HepG2 (cell line): ENCODE results near the gene NCOA3. TPM values are rescaled to one million over a fixed set of nuclear protein-coding genes. Genes with fewer than 3 reads are reported as not detected.

Source experiments
- ATAC-seq: fragments of 200-7000 bp; cut with Tn5 transposase; 3 replicates; pipeline ENCODE4 v1.9.1; 2020; ENCODE audit warnings: mild to moderate bottlenecking, moderate library complexity
- BruUV-seq: library from RNA; stranded (reverse); fragments of 400-500 nt; replicated peaks from 2 replicates; lab custom pipeline; 2021; lab: Mats Ljungman, UMichigan
- CTCF ChIA-PET: fragments of 300-600 bp; formaldehyde crosslinking; extraction: SDS; loops from one replicate; lab custom pipeline; 2021; ENCODE audit warnings: low total read pairs, inconsistent platforms, low intra/inter-chr PET ratio; lab: Yijun Ruan, JAX
- POLR2A ChIA-PET: fragments of 350-600 bp; sonication (Branson Sonifier 250); formaldehyde crosslinking; loops from one replicate; lab custom pipeline; 2020; ENCODE audit warnings: antibody characterized with exemption, inconsistent platforms; lab: Yijun Ruan, JAX
- DNase-seq: peaks from one replicate; pipeline ENCODE4 v3.0.0-alpha.2; 2015; ENCODE audit warnings: low spot score
- FAIRE-seq: peaks from 3 replicates; lab custom pipeline; 2011; peaks lifted over from hg19 to GRCh38; lab: Jason Lieb, UNC
- H2AFZ ChIP-seq: one replicate; pipeline ENCODE4 v1.6.1; 2011; ENCODE audit warnings: low read length, inconsistent platforms
- H3K27ac ChIP-seq: fragments of 300-600 bp; 3 replicates; pipeline ENCODE4 v1.8.0; 2011; ENCODE audit warnings: mixed run types, mild to moderate bottlenecking, mixed read lengths, low read length, inconsistent platforms; ENCODE audit not compliant: insufficient read depth; ENCODE audit errors: extremely low read length
- H3K27me3 ChIP-seq, 2 experiments: fragments of 200-600 bp in 1 of 2; 2 replicates in 1 of 2; 3 replicates in 1 of 2; pipeline versions ENCODE4 v1.6.0 to v1.8.0; 2011; ENCODE audit warnings: low read length in 2 of 2, mild to moderate bottlenecking in 2 of 2, moderate library complexity in 2 of 2, inconsistent platforms in 1 of 2; ENCODE audit not compliant: insufficient read depth in 2 of 2, control insufficient read depth in 1 of 2
- H3K36me3 ChIP-seq, 2 experiments: fragments of 200-600 bp in 1 of 2; replicated peaks in 1 of 2; 2 replicates in 1 of 2; 3 replicates in 1 of 2; pipeline versions ENCODE4 v1.5.1 to v1.8.0; 2011; ENCODE audit warnings: low read length in 2 of 2, inconsistent platforms in 1 of 2; ENCODE audit not compliant: insufficient read depth in 2 of 2, control insufficient read depth in 1 of 2
- H3K4me1 ChIP-seq: 2 replicates; pipeline ENCODE4 v1.5.1; 2012; ENCODE audit warnings: low read length, inconsistent platforms; ENCODE audit not compliant: insufficient read depth
- H3K4me2 ChIP-seq: 2 replicates; pipeline ENCODE4 v1.6.0; 2011; ENCODE audit warnings: low read depth, low read length, inconsistent platforms
- H3K4me3 ChIP-seq, 3 experiments: fragments of 200-600 bp in 1 of 3; sonication (generic), shearing (Covaris generic) in 1 of 3; replicated peaks in 1 of 3; 2 replicates each; pipeline ENCODE4 v1.5.1; 2011 to 2016; ENCODE audit warnings: low read length in 3 of 3, inconsistent platforms in 2 of 3, low read depth in 2 of 3, mild to moderate bottlenecking in 2 of 3, control low read depth in 1 of 3, mixed read lengths in 1 of 3; ENCODE audit not compliant: insufficient read depth in 1 of 3
- H3K79me2 ChIP-seq: one replicate; pipeline ENCODE4 v1.6.1; 2011; ENCODE audit warnings: low read length, inconsistent platforms; ENCODE audit not compliant: insufficient read depth
- H3K9ac ChIP-seq: 2 replicates; pipeline ENCODE4 v1.6.0; 2011; ENCODE audit warnings: mild to moderate bottlenecking, low read depth, low read length, inconsistent platforms; ENCODE audit not compliant: insufficient read depth
- H3K9me3 ChIP-seq: 2 replicates; pipeline ENCODE4 v1.5.1; 2012; ENCODE audit warnings: mild to moderate bottlenecking, low read length
- H4K20me1 ChIP-seq: 2 replicates; pipeline ENCODE4 v1.6.0; 2011; ENCODE audit warnings: inconsistent platforms, mild to moderate bottlenecking, low read length, moderate library complexity; ENCODE audit not compliant: insufficient read depth
- ELF1 ChIP-seq: sonication (generic); formaldehyde crosslinking; IDR thresholded peaks from 2 replicates; pipeline ENCODE4 v1.4.0; 2020; ENCODE audit warnings: missing genetic modification reagents
- GFI1 ChIP-seq: sonication (generic); formaldehyde crosslinking; IDR thresholded peaks from 2 replicates; pipeline ENCODE4 v1.5.0; 2020; ENCODE audit warnings: missing genetic modification reagents, mild to moderate bottlenecking, borderline replicate concordance
- GTF2F1 ChIP-seq: fragments of 150-350 bp; IDR thresholded peaks from 2 replicates; pipeline ENCODE4 v1.6.1; 2014; ENCODE audit warnings: low read length
- MAFF ChIP-seq: IDR thresholded peaks from 2 replicates; pipeline ENCODE4 v1.6.1; 2011; ENCODE audit warnings: low read depth, low read length, improper control_type of control experiment
- MAFK ChIP-seq, 2 experiments: IDR thresholded peaks in 1 of 2; conservative IDR thresholded peaks in 1 of 2; 2 replicates each; pipeline ENCODE4 v1.6.1; 2011; ENCODE audit warnings: improper control_type of control experiment in 2 of 2, low read length in 2 of 2
- MTA3 ChIP-seq: sonication (generic); formaldehyde crosslinking; IDR thresholded peaks from 2 replicates; pipeline ENCODE4 v1.4.0; 2020; ENCODE audit warnings: missing genetic modification reagents
- RELA ChIP-seq: sonication (generic); formaldehyde crosslinking; IDR thresholded peaks from 2 replicates; pipeline ENCODE4 v1.4.0; 2020; ENCODE audit warnings: missing genetic modification reagents
- RFX1 ChIP-seq: fragments of 450-650 bp; IDR thresholded peaks from 2 replicates; pipeline ENCODE4 v1.6.1; 2017
- SATB2 ChIP-seq: sonication (generic); formaldehyde crosslinking; IDR thresholded peaks from 2 replicates; pipeline ENCODE4 v1.5.0; 2020; ENCODE audit warnings: missing genetic modification reagents
- SIN3A ChIP-seq: IDR thresholded peaks from 2 replicates; pipeline ENCODE4 v1.6.1; 2011; ENCODE audit warnings: low read depth, mild to moderate bottlenecking, control low read depth, low read length, borderline replicate concordance
- SMAD9 ChIP-seq: sonication (generic); formaldehyde crosslinking; IDR thresholded peaks from 2 replicates; pipeline ENCODE4 v1.5.1; 2020; ENCODE audit warnings: mild to moderate bottlenecking, missing genetic modification reagents
- SP140L ChIP-seq: sonication (generic); formaldehyde crosslinking; IDR thresholded peaks from 2 replicates; pipeline ENCODE4 v1.4.0; 2020; ENCODE audit warnings: missing genetic modification reagents, borderline replicate concordance
- SSRP1 ChIP-seq: IDR thresholded peaks from 2 replicates; pipeline ENCODE4 v1.6.1; 2016; ENCODE audit warnings: control low read depth
- TCF7 ChIP-seq: sonication (generic); IDR thresholded peaks from 2 replicates; pipeline ENCODE4 v1.6.1; 2016; ENCODE audit warnings: antibody characterized with exemption, low read depth
- U2AF1 ChIP-seq: fragments of 200-400 bp; formaldehyde crosslinking; optimal IDR thresholded peaks from 2 replicates; pipeline ENCODE3; 2017; ENCODE audit warnings: mild to moderate bottlenecking, low read depth, low read length
- ZBTB21 ChIP-seq: sonication (generic); formaldehyde crosslinking; IDR thresholded peaks from 2 replicates; pipeline ENCODE4 v1.4.0; 2020; ENCODE audit warnings: missing genetic modification reagents
- ZFYVE20 ChIP-seq: sonication (generic); formaldehyde crosslinking; IDR thresholded peaks from 2 replicates; pipeline ENCODE4 v1.8.0; 2023; ENCODE audit warnings: low read depth, mild to moderate bottlenecking, moderate library complexity, missing genetic modification reagents, borderline replicate concordance
- ZNF10 ChIP-seq: sonication (generic); formaldehyde crosslinking; IDR thresholded peaks from 2 replicates; pipeline ENCODE4 v1.4.0; 2020; ENCODE audit warnings: mild to moderate bottlenecking, low read depth, missing genetic modification reagents, borderline replicate concordance
- ZNF569 ChIP-seq: sonication (generic); formaldehyde crosslinking; IDR thresholded peaks from 2 replicates; pipeline ENCODE4 v1.5.0; 2020; ENCODE audit warnings: mild to moderate bottlenecking, missing genetic modification reagents, moderate library complexity, borderline replicate concordance
- ZNF670 ChIP-seq: sonication (generic); formaldehyde crosslinking; IDR thresholded peaks from 2 replicates; pipeline ENCODE4 v1.8.0; 2022; ENCODE audit warnings: mild to moderate bottlenecking, missing genetic modification reagents, borderline replicate concordance
- ZNF781 ChIP-seq: sonication (generic); formaldehyde crosslinking; IDR thresholded peaks from 2 replicates; pipeline ENCODE4 v1.5.1; 2020; ENCODE audit warnings: borderline replicate concordance, mild to moderate bottlenecking, missing genetic modification reagents; ENCODE audit errors: not compliant biosample characterization
- WGBS: methylation state at CpG from one replicate; pipeline ENCODE4 v1.1.6; 2017; ENCODE audit warnings: low lambda C conversion rate; 5-methylcytosine and 5-hydroxymethylcytosine counted together
- in situ Hi-C: cut with HindIII; loops from 2 replicates; pipeline ENCODE4 v1.10.0; 2017; ENCODE audit warnings: low pct_unique_long_range_greater_than_20kb; ENCODE audit not compliant: extremely low pct_ligation_motif_present
- intact Hi-C: fragments of 100-400 bp; cut with micrococcal nuclease; formaldehyde crosslinking; loops from one replicate; pipeline ENCODE4 v1.10.0; 2022; ENCODE audit not compliant: unreplicated experiment
- polyA plus RNA-seq, 8 experiments: library from polyadenylated mRNA; depleted of rRNA in 3 of 8; stranded (reverse) in 7 of 8; unstranded in 1 of 8; fragments of >200 nt; fragmentation: Illumina TruSeq in 4 of 8; extraction: Trizol in 4 of 8; gene quantifications; 2 replicates each; pipeline versions ENCODE4 v1.2.1 to v1.2.3, GENCODE V29; 2011 to 2016; ENCODE audit warnings: low read depth in 4 of 8, missing spikeins in 1 of 8, mixed read lengths in 1 of 8; ENCODE audit not compliant: insufficient read depth in 1 of 8
- total RNA-seq, 5 experiments: library from RNA; depleted of rRNA; stranded (reverse); fragments of >200 nt; fragmentation: Illumina TruSeq; extraction: Trizol; gene quantifications; 2 replicates each; pipeline ENCODE4 v1.2.3, GENCODE V29; 2016; ENCODE audit warnings: low read depth in 1 of 5
- TF ChIP-seq, protein P1 (sequence below): sonication (generic); formaldehyde crosslinking; IDR thresholded peaks from 2 replicates; pipeline ENCODE4 v1.9.0; 2022; ENCODE audit warnings: missing genetic modification reagents, mild to moderate bottlenecking, borderline replicate concordance
- TF ChIP-seq, protein P2 (sequence below): sonication (generic); formaldehyde crosslinking; IDR thresholded peaks from 2 replicates; pipeline ENCODE4 v1.5.1; 2020; ENCODE audit warnings: missing genetic modification reagents, mild to moderate bottlenecking, borderline replicate concordance

NCOA3 gene
- total and polyA plus RNA-seq, 2 of the 13 experiments (the other 11 are each of a cell fraction or from before 2014, with no cell fraction given), result 35.0 to 56.8 TPM

DNA sequence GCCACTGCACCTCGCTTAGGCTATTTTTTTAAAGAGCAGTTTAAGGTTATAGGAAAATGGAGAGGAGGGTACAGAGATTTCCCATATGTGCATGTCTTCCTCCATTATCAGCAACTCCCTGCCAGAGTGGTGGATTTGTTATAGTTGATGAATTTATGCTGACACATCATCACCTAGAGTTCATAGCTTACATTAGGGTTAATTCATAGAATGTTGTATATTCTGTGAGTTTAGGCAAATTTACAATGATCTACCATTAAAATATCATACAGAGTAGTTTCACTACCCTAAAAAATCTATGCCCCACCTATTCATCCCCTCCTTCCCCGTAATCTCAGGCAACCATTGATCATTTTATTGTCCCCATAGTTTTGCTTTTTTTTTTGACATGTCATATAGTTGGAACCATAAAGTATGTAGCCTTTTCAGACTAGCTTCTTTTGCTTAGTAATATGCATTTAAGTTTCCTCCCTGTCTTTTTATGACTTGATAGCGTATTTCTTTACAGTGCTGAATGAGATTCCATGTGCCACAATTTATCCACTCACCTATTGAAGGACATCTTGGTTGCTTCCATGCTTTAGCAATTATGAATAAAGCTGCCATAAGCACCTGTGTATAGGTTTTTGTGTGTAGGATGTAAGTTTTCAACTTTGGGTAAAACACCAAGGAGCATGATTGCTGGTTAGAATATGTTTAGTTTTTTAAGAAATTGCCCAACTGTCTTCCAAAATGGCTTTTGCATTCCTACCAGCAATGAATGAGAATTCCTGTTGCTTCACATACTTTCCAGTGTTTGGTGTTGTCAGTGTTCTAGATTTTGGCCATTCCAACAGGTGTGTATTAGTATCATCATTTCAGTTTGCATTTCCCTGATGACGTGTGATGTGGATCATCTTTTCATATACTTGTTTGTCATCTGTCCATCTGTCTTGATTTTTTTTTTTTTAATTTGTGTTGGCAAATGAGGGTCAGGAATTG lies 60.2 kb downstream of the NCOA3 start:
- H3K4me3 ChIP-seq, result no peak overlapping the region
- ATAC-seq (no peak), FAIRE-seq (no peak), DNase-seq (no peak)
- H3K9ac ChIP-seq, result no peak overlapping the region
- H3K9me3 ChIP-seq, result no peaks in the 10 kb centered on the region
- 97% methylated on average over 4 of the region's 4 CpGs for WGBS
- H3K79me2 ChIP-seq, result peaks cover 98% of the 10 kb centered on the region
- in situ Hi-C loops, result no loop called here
- BruUV-seq, result no TSS peak
- intact Hi-C loops, result no loop called here
- no peaks in the 10 kb centered on the region for H3K36me3 ChIP-seq
- no peak overlapping the region for H3K27ac ChIP-seq
- no peak overlapping the region for H3K4me2 ChIP-seq
- no peaks in the 10 kb centered on the region for H3K27me3 ChIP-seq
- peaks cover 7% of the 10 kb centered on the region; the same call in 1 of the 2 replicates for H4K20me1 ChIP-seq
- ChIA-PET CTCF (no interaction called here), POLR2A (interaction anchor here (1.8 kb wide), 1 partner anchor 34 kb away, joined by 4 read pairs; no protein-coding TSS in a partner anchor)
- H3K4me1 ChIP-seq, result peaks cover 80% of the 10 kb centered on the region
- H2AFZ ChIP-seq, result no peak overlapping the region
- TF ChIP-seq ZNF10 (no peak), MAFF (peak; percentile 95), ZNF569 (CRISPR knock-in tag) (no peak), U2AF1 (no peak), SIN3A (no peak), SATB2 (CRISPR knock-in tag) (no peak), ZNF670 (CRISPR knock-in tag) (0 out of 2 replicates have a peak, but pooled peaks have one; percentile 10), ZNF781 (CRISPR knock-in tag) (no peak), SSRP1 (CRISPR knock-in tag) (no peak), MAFK (conservative IDR thresholded peaks at IDR 0.05 in 1 of 2, IDR thresholded peaks at IDR 0.05 in 1 of 2; ENCODE audit: low read length in 2 of 2) (peak; percentile 96), GTF2F1 (no peak), GFI1 (CRISPR knock-in tag) (no peak), SP140L (CRISPR knock-in tag) (no peak), TCF7 (no peak), RFX1 (no peak), ELF1 (no peak), MTA3 (CRISPR knock-in tag) (no peak), SMAD9 (CRISPR knock-in tag) (no peak), RELA (CRISPR knock-in tag) (no peak), ZFYVE20 (CRISPR knock-in tag) (no peak), ZBTB21 (no peak)
- TF ChIP-seq, protein P1, sequence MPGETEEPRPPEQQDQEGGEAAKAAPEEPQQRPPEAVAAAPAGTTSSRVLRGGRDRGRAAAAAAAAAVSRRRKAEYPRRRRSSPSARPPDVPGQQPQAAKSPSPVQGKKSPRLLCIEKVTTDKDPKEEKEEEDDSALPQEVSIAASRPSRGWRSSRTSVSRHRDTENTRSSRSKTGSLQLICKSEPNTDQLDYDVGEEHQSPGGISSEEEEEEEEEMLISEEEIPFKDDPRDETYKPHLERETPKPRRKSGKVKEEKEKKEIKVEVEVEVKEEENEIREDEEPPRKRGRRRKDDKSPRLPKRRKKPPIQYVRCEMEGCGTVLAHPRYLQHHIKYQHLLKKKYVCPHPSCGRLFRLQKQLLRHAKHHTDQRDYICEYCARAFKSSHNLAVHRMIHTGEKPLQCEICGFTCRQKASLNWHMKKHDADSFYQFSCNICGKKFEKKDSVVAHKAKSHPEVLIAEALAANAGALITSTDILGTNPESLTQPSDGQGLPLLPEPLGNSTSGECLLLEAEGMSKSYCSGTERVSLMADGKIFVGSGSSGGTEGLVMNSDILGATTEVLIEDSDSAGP, result no peak
- TF ChIP-seq, protein P2, sequence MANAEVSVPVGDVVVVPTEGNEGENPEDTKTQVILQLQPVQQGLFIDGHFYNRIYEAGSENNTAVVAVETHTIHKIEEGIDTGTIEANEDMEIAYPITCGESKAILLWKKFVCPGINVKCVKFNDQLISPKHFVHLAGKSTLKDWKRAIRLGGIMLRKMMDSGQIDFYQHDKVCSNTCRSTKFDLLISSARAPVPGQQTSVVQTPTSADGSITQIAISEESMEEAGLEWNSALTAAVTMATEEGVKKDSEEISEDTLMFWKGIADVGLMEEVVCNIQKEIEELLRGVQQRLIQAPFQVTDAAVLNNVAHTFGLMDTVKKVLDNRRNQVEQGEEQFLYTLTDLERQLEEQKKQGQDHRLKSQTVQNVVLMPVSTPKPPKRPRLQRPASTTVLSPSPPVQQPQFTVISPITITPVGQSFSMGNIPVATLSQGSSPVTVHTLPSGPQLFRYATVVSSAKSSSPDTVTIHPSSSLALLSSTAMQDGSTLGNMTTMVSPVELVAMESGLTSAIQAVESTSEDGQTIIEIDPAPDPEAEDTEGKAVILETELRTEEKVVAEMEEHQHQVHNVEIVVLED, result no peak
